SK-N-SH treated with all-trans-retinoic acid at 6 μM for 48 hours (cell line): Measurements from ENCODE around the gene NRN1.

ENCODE experiments used
- ATAC-seq: fragments of 200-7000 bp; cut with Tn5 transposase; 3 replicates; pipeline ENCODE4 v1.9.1; 2020; ENCODE audit warnings: mild to moderate bottlenecking, moderate library complexity
- ARNTL ChIP-seq: fragments of 450-650 bp; formaldehyde crosslinking; IDR thresholded peaks from 2 replicates; pipeline ENCODE4 v1.5.0; 2020; ENCODE audit warnings: low read depth, mild to moderate bottlenecking, moderate library complexity, borderline replicate concordance
- CSDC2 ChIP-seq: fragments of 250-450 bp; sonication (Bioruptor Pico); IDR thresholded peaks from 2 replicates; pipeline ENCODE4 v1.5.0; 2020; ENCODE audit warnings: mild to moderate bottlenecking, moderate library complexity
- ESRRG ChIP-seq: fragments of 250-450 bp; sonication (Bioruptor Pico); IDR thresholded peaks from 2 replicates; pipeline ENCODE4 v1.6.1; 2021; ENCODE audit warnings: mild to moderate bottlenecking
- GLIS3 ChIP-seq: fragments of 250-450 bp; sonication (Bioruptor Pico); IDR thresholded peaks from 2 replicates; pipeline ENCODE4 v1.5.0; 2020; ENCODE audit warnings: mild to moderate bottlenecking, moderate library complexity
- ISL1 ChIP-seq: fragments of 250-450 bp; sonication (Bioruptor Pico); IDR thresholded peaks from 2 replicates; pipeline ENCODE4 v2.1.2; 2022; ENCODE audit warnings: mild to moderate bottlenecking, moderate library complexity
- OSR1 ChIP-seq: fragments of 250-450 bp; sonication (Bioruptor Pico); IDR thresholded peaks from 2 replicates; pipeline ENCODE4 v1.8.0; 2022; ENCODE audit warnings: moderate library complexity, mild to moderate bottlenecking, inconsistent platforms
- RARB ChIP-seq: fragments of 250-450 bp; sonication (Bioruptor Pico); IDR thresholded peaks from 2 replicates; pipeline ENCODE4 v1.8.0; 2021; ENCODE audit warnings: mild to moderate bottlenecking, moderate library complexity
- SNAI2 ChIP-seq: fragments of 250-450 bp; sonication (Bioruptor Pico); IDR thresholded peaks from 2 replicates; pipeline ENCODE4 v1.5.0; 2020; ENCODE audit warnings: mild to moderate bottlenecking, moderate library complexity
- TCF4 ChIP-seq: fragments of 250-450 bp; sonication (Bioruptor Pico); IDR thresholded peaks from 2 replicates; pipeline ENCODE4 v1.8.0; 2021; ENCODE audit warnings: mild to moderate bottlenecking, moderate library complexity, borderline replicate concordance
- TOX ChIP-seq: fragments of 250-450 bp; sonication (Bioruptor Pico); IDR thresholded peaks from 2 replicates; pipeline ENCODE4 v1.8.0; 2021; ENCODE audit warnings: mild to moderate bottlenecking, moderate library complexity, borderline replicate concordance
- ZC3H10 ChIP-seq: fragments of 250-450 bp; sonication (Bioruptor Pico); IDR thresholded peaks from 2 replicates; pipeline ENCODE4 v1.5.1; 2021; ENCODE audit warnings: mild to moderate bottlenecking, moderate library complexity
- ZFP3 ChIP-seq: fragments of 250-450 bp; sonication (Bioruptor Pico); IDR thresholded peaks from 2 replicates; pipeline ENCODE4 v1.5.0; 2020; ENCODE audit warnings: mild to moderate bottlenecking, moderate library complexity
- ZFP30 ChIP-seq: fragments of 450-650 bp; formaldehyde crosslinking; IDR thresholded peaks from 2 replicates; pipeline ENCODE4 v1.5.0; 2022; ENCODE audit warnings: mild to moderate bottlenecking, moderate library complexity
- ZNF8 ChIP-seq: fragments of 450-650 bp; formaldehyde crosslinking; IDR thresholded peaks from 2 replicates; pipeline ENCODE4 v1.5.0; 2020; ENCODE audit warnings: mild to moderate bottlenecking, moderate library complexity
- TF ChIP-seq, protein P1 (sequence below): fragments of 250-450 bp; sonication (Bioruptor Pico); IDR thresholded peaks from 2 replicates; pipeline ENCODE4 v1.5.0; 2020; ENCODE audit warnings: mild to moderate bottlenecking, moderate library complexity
- TF ChIP-seq, protein P2 (sequence below): fragments of 250-450 bp; sonication (Bioruptor Pico); IDR thresholded peaks from 2 replicates; pipeline ENCODE4 v1.8.0; 2021; ENCODE audit warnings: low read depth, mild to moderate bottlenecking, moderate library complexity, borderline replicate concordance
- TF ChIP-seq, protein P3 (sequence below): fragments of 250-450 bp; sonication (Bioruptor Pico); IDR thresholded peaks from 2 replicates; pipeline ENCODE4 v1.8.0; 2020; ENCODE audit warnings: mild to moderate bottlenecking, moderate library complexity, borderline replicate concordance
- TF ChIP-seq, protein P4 (sequence below): fragments of 250-450 bp; sonication (Bioruptor Pico); IDR thresholded peaks from 2 replicates; pipeline ENCODE4 v1.5.1; 2020; ENCODE audit warnings: low read depth, mild to moderate bottlenecking, moderate library complexity
- TF ChIP-seq, protein P5 (sequence below): fragments of 250-450 bp; sonication (Bioruptor Pico); IDR thresholded peaks from 2 replicates; pipeline ENCODE4 v1.5.1; 2021; ENCODE audit warnings: mild to moderate bottlenecking, moderate library complexity

NRN1 gene

DNA sequence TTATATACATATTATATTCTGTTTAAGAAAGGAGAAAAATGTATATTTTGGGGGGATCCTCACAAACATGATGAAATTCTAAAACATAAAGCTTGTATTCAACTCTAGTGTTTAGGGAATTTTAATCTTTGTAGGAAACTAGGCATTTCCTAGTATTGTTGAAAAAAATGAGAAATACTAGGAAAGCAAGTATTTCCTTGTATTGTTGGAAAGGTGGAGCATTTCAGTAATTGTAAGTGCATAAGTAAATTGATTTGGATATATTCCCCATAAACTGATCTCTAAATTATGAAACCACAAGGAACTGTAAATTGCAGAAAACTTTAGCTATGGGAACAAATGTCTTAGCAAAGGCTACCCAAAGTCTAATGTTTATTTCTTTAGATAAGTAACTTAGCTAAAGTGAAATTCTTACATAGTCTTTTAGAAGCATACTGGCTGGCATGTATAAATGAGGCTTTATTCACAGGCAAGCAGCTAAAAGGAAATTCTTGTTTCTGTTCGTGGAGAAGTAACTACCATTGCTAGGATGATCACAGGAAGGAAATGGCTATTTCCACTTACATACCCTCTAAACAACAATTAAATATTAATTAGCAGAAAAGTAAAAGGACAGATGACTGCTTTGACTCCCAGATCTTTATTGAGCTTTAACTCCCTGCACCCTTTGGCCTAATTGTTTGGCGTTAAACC lies 19.9 kb upstream of the NRN1 start (continued):
- TF ChIP-seq, protein P1, sequence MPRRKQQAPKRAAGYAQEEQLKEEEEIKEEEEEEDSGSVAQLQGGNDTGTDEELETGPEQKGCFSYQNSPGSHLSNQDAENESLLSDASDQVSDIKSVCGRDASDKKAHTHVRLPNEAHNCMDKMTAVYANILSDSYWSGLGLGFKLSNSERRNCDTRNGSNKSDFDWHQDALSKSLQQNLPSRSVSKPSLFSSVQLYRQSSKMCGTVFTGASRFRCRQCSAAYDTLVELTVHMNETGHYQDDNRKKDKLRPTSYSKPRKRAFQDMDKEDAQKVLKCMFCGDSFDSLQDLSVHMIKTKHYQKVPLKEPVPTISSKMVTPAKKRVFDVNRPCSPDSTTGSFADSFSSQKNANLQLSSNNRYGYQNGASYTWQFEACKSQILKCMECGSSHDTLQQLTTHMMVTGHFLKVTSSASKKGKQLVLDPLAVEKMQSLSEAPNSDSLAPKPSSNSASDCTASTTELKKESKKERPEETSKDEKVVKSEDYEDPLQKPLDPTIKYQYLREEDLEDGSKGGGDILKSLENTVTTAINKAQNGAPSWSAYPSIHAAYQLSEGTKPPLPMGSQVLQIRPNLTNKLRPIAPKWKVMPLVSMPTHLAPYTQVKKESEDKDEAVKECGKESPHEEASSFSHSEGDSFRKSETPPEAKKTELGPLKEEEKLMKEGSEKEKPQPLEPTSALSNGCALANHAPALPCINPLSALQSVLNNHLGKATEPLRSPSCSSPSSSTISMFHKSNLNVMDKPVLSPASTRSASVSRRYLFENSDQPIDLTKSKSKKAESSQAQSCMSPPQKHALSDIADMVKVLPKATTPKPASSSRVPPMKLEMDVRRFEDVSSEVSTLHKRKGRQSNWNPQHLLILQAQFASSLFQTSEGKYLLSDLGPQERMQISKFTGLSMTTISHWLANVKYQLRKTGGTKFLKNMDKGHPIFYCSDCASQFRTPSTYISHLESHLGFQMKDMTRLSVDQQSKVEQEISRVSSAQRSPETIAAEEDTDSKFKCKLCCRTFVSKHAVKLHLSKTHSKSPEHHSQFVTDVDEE = no peak
- no peak for TF ChIP-seq ZFP3 (CRISPR knock-in tag)

DNA sequence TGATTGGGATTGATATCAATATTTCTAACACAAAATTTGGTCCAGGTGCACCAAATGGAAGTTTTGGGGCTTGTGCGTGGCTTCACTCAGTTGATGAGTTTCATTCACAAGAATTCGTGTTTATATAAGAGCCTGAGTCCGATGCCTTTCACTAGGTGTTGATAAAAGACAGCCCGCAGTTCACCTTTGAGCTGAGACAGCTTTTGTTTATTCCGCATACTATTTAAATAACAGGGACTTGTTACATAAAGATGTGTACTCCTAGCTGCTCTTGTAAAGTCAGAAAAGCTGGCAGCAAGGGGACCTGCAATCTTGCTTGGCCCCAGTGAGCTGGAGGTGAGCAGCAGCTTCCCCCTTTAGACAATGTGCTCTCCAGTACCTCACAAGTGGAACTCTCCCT lies 19.0 kb upstream of the NRN1 start:
- TF ChIP-seq ZFP30 (CRISPR knock-in tag) (no peak), TCF4 (CRISPR knock-in tag) (no peak), ISL1 (CRISPR knock-in tag) (no peak), ESRRG (no peak), CSDC2 (CRISPR knock-in tag) (no peak), OSR1 (CRISPR knock-in tag) (no peak), ZFP3 (CRISPR knock-in tag) (no peak), ARNTL (no peak), TOX (CRISPR knock-in tag) (no peak), ZNF8 (CRISPR knock-in tag) (no peak), GLIS3 (no peak), RARB (CRISPR knock-in tag) (no peak), ZC3H10 (no peak), SNAI2 (CRISPR knock-in tag) (no peak)
- TF ChIP-seq, protein P2, sequence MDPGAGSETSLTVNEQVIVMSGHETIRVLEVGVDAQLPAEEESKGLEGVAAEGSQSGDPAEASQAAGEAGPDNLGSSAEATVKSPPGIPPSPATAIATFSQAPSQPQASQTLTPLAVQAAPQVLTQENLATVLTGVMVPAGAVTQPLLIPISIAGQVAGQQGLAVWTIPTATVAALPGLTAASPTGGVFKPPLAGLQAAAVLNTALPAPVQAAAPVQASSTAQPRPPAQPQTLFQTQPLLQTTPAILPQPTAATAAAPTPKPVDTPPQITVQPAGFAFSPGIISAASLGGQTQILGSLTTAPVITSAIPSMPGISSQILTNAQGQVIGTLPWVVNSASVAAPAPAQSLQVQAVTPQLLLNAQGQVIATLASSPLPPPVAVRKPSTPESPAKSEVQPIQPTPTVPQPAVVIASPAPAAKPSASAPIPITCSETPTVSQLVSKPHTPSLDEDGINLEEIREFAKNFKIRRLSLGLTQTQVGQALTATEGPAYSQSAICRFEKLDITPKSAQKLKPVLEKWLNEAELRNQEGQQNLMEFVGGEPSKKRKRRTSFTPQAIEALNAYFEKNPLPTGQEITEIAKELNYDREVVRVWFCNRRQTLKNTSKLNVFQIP (CRISPR knock-in tag) = no peak
- TF ChIP-seq, protein P3, sequence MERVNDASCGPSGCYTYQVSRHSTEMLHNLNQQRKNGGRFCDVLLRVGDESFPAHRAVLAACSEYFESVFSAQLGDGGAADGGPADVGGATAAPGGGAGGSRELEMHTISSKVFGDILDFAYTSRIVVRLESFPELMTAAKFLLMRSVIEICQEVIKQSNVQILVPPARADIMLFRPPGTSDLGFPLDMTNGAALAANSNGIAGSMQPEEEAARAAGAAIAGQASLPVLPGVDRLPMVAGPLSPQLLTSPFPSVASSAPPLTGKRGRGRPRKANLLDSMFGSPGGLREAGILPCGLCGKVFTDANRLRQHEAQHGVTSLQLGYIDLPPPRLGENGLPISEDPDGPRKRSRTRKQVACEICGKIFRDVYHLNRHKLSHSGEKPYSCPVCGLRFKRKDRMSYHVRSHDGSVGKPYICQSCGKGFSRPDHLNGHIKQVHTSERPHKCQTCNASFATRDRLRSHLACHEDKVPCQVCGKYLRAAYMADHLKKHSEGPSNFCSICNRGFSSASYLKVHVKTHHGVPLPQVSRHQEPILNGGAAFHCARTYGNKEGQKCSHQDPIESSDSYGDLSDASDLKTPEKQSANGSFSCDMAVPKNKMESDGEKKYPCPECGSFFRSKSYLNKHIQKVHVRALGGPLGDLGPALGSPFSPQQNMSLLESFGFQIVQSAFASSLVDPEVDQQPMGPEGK = no peak
- TF ChIP-seq, protein P1 = no peak
- TF ChIP-seq, protein P4, sequence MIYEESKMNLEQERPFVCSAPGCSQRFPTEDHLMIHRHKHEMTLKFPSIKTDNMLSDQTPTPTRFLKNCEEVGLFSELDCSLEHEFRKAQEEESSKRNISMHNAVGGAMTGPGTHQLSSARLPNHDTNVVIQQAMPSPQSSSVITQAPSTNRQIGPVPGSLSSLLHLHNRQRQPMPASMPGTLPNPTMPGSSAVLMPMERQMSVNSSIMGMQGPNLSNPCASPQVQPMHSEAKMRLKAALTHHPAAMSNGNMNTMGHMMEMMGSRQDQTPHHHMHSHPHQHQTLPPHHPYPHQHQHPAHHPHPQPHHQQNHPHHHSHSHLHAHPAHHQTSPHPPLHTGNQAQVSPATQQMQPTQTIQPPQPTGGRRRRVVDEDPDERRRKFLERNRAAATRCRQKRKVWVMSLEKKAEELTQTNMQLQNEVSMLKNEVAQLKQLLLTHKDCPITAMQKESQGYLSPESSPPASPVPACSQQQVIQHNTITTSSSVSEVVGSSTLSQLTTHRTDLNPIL = no peak
- TF ChIP-seq, protein P5, sequence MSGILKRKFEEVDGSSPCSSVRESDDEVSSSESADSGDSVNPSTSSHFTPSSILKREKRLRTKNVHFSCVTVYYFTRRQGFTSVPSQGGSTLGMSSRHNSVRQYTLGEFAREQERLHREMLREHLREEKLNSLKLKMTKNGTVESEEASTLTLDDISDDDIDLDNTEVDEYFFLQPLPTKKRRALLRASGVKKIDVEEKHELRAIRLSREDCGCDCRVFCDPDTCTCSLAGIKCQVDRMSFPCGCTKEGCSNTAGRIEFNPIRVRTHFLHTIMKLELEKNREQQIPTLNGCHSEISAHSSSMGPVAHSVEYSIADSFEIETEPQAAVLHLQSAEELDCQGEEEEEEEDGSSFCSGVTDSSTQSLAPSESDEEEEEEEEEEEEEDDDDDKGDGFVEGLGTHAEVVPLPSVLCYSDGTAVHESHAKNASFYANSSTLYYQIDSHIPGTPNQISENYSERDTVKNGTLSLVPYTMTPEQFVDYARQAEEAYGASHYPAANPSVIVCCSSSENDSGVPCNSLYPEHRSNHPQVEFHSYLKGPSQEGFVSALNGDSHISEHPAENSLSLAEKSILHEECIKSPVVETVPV (CRISPR knock-in tag) = no peak
- no peak for ATAC-seq
